ENCODE measurements around the gene LHFPL3.

LHFPL3 gene

DNA sequence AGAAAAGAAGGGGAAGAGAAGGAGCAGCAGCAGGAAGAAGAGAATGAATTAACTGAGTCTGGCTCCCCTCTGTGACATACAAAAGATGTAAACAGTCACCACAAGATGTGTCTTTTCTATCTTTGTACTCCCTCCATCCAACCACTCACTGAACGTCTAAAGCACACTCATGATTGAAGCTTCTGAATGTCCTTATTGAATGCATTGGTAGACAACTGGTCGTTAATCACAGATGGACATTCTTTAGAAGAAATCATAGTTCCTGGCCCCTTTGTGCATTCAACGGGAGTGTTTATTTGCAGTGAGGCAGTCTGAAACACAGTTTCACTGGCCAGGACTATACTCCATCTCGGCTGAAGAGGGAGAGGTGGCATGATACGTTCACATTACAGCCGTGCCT is 479.3 kb downstream of the LHFPL3 start:
- Histone ChIP-seq H3F3A (ENCODE audit: control insufficient read depth, insufficient read depth) (no peaks in the 10 kb centered on the region), H3K4me2 (ENCODE audit: low read length) (no peak overlapping the region), H3K9me2 (replicated peaks; ENCODE audit: control insufficient read depth, low read length) (no peaks in the 10 kb centered on the region), H3K36me3 (ENCODE audit: control insufficient read depth, low read length) (no peaks in the 10 kb centered on the region), H3K4me1 (ENCODE audit: control insufficient read depth, low read length) (no peaks in the 10 kb centered on the region), H3K27me3 (ENCODE audit: control insufficient read depth, low read length) (peaks cover 13% of the 10 kb centered on the region; the same call in 1 of the 2 replicates), H3K9me3 (ENCODE audit: control insufficient read depth, insufficient read depth, low read length) (no peaks in the 10 kb centered on the region), H3K4me3 (ENCODE audit: low read length) (no peak overlapping the region), H3K27ac (ENCODE audit: low read depth, low read length) (no peak overlapping the region), H4K20me1 (ENCODE audit: control insufficient read depth, insufficient read depth, low read depth, low read length) (no peaks in the 10 kb centered on the region), H3K79me2 (ENCODE audit: control insufficient read depth, low read length) (no peaks in the 10 kb centered on the region)
- TF ChIP-seq EZH2phosphoT487 (IDR thresholded peaks at IDR 0.05; ENCODE audit: borderline replicate concordance, low read length), result no peak
- TF ChIP-seq, protein P1, sequence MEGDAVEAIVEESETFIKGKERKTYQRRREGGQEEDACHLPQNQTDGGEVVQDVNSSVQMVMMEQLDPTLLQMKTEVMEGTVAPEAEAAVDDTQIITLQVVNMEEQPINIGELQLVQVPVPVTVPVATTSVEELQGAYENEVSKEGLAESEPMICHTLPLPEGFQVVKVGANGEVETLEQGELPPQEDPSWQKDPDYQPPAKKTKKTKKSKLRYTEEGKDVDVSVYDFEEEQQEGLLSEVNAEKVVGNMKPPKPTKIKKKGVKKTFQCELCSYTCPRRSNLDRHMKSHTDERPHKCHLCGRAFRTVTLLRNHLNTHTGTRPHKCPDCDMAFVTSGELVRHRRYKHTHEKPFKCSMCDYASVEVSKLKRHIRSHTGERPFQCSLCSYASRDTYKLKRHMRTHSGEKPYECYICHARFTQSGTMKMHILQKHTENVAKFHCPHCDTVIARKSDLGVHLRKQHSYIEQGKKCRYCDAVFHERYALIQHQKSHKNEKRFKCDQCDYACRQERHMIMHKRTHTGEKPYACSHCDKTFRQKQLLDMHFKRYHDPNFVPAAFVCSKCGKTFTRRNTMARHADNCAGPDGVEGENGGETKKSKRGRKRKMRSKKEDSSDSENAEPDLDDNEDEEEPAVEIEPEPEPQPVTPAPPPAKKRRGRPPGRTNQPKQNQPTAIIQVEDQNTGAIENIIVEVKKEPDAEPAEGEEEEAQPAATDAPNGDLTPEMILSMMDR (IDR thresholded peaks at IDR 0.05; ENCODE audit: low read depth, low read length, poor library complexity, severe bottlenecking), result no peak

DNA sequence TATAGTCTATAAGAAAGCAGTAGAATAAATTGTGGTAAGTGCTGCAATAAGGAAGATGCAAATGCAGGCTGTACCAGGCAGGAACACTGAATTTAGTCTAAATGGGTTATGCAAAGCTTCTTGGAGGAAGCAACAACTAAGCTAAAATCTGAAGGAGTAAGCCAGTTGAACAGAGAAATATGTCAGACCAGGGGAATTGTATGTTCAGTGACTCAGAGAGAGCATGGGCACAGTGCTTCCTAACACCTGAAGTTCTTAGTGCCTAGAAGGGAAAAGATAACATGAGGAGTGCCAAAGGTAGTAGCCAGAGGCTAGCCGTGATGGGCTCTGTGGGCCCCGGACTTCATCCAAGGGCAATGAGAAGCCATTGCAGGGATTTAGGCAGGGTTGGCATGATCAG is 481.5 kb downstream of the LHFPL3 start:
- no peak overlapping the region for H3K27ac ChIP-seq (ENCODE audit: low read depth, low read length)
- no peaks in the 10 kb centered on the region for H3F3A ChIP-seq (ENCODE audit: control insufficient read depth, insufficient read depth)
- no peak for TF ChIP-seq EZH2phosphoT487 (IDR thresholded peaks at IDR 0.05; ENCODE audit: borderline replicate concordance, low read length)
- TF ChIP-seq, protein P1 (IDR thresholded peaks at IDR 0.05; ENCODE audit: low read depth, low read length, poor library complexity, severe bottlenecking), result no peak

DNA sequence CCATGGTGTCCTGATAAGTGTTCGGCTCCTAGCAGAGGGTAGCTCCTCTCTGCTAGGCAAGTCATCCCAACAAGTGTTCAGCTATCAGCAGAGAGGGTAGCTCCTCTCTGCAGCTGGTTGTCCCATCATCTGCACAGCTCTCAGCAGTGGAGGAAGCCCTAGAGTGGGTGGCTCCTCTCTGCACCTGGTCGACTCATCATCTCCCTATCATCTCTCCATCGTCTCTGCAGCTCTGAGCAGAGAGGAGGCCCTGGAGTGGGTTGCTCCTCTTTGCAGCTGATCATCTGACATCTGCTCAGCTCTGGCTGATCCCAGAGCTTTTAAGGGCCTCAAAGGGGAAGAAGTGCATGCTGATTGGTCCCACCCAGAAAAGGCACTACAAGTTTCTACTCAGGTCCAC is 485.7 kb downstream of the LHFPL3 start:
- Histone ChIP-seq H3K79me2 (ENCODE audit: control insufficient read depth, low read length) (no peaks in the 10 kb centered on the region), H3K36me3 (ENCODE audit: control insufficient read depth, low read length) (no peaks in the 10 kb centered on the region), H3K27ac (ENCODE audit: low read depth, low read length) (no peak overlapping the region), H4K20me1 (ENCODE audit: control insufficient read depth, insufficient read depth, low read depth, low read length) (no peaks in the 10 kb centered on the region), H3K9me3 (ENCODE audit: control insufficient read depth, insufficient read depth, low read length) (no peaks in the 10 kb centered on the region), H3K4me3 (ENCODE audit: low read length) (no peak overlapping the region), H3F3A (ENCODE audit: control insufficient read depth, insufficient read depth) (no peaks in the 10 kb centered on the region), H3K4me2 (ENCODE audit: low read length) (no peak overlapping the region), H3K9me2 (replicated peaks; ENCODE audit: control insufficient read depth, low read length) (no peaks in the 10 kb centered on the region), H3K4me1 (ENCODE audit: control insufficient read depth, low read length) (no peaks in the 10 kb centered on the region), H3K27me3 (ENCODE audit: control insufficient read depth, low read length) (peaks cover 12% of the 10 kb centered on the region; the same call in 1 of the 2 replicates)
- TF ChIP-seq, protein P1 (IDR thresholded peaks at IDR 0.05; ENCODE audit: low read depth, low read length, poor library complexity, severe bottlenecking), result no peak
- TF ChIP-seq EZH2phosphoT487 (IDR thresholded peaks at IDR 0.05; ENCODE audit: borderline replicate concordance, low read length), result no peak

More for the DNA sequence above, 481.5 kb downstream of the LHFPL3 start:
- Histone ChIP-seq H3K27me3 (ENCODE audit: control insufficient read depth, low read length) (peaks cover 13% of the 10 kb centered on the region; the same call in 1 of the 2 replicates), H3K9me2 (replicated peaks; ENCODE audit: control insufficient read depth, low read length) (no peaks in the 10 kb centered on the region), H3K79me2 (ENCODE audit: control insufficient read depth, low read length) (no peaks in the 10 kb centered on the region), H3K36me3 (ENCODE audit: control insufficient read depth, low read length) (no peaks in the 10 kb centered on the region), H4K20me1 (ENCODE audit: control insufficient read depth, insufficient read depth, low read depth, low read length) (no peaks in the 10 kb centered on the region), H3K4me3 (ENCODE audit: low read length) (no peak overlapping the region), H3K9me3 (ENCODE audit: control insufficient read depth, insufficient read depth, low read length) (no peaks in the 10 kb centered on the region), H3K4me2 (ENCODE audit: low read length) (no peak overlapping the region), H3K4me1 (ENCODE audit: control insufficient read depth, low read length) (no peaks in the 10 kb centered on the region)
